GM23338 (cell line): ENCODE measurements around the gene SMC4.

Experiments used
- CTCF ChIP-seq, 2 experiments: fragments of 200-600 bp in 1 of 2; sonication (generic) in 1 of 2; conservative IDR thresholded peaks; 2 replicates each; pipeline versions ENCODE4 v1.5.1 to v1.6.1; 2016 to 2017; ENCODE audit warnings: antibody characterized with exemption in 2 of 2, low read depth in 2 of 2, mild to moderate bottlenecking in 2 of 2, moderate library complexity in 1 of 2
- EZH2phosphoT487 ChIP-seq: fragments of 200-600 bp; sonication (generic); IDR thresholded peaks from one replicate; pipeline ENCODE4 v1.8.1; 2018; ENCODE audit warnings: antibody characterized with exemption; ENCODE audit not compliant: unreplicated experiment
- JUNB ChIP-seq: IDR thresholded peaks from one replicate; pipeline ENCODE4 v1.6.1; 2016; ENCODE audit warnings: antibody characterized with exemption; ENCODE audit not compliant: unreplicated experiment

DNA sequence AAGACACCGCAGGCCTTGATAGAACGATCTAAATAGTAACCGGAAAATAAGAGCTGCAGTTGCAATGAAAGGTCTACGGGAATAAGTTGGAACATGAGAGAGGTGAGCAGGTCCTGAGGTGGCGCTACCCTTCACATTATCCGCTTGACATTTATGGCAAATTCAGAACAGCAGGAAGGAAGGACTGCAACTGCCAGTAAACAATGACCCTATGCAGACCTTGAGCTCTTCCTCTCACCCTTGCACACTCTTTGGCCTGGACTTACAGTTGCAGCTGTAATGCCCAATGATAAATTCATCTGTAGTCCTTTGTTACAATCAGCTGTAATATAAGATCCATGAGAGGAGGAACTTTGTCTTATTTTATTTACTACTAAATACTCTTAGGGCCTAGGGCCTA, 82.4 kb downstream of the SMC4 start:
- no peak for TF ChIP-seq EZH2phosphoT487
- no peak for TF ChIP-seq CTCF (conservative IDR thresholded peaks at IDR 0.05; ENCODE audit: low read depth in 2 of 2)
- TF ChIP-seq JUNB: no peak
